Upper lobe of right lung (tissue), 1 donor: ENCODE results near the gene SLCO2B1. TPM values are rescaled to one million over a fixed set of nuclear protein-coding genes. Genes with fewer than 3 reads are reported as not detected.

ENCODE experiments used
- ATAC-seq: fragments of 200-7000 bp; cut with Tn5 transposase; one replicate; pipeline ENCODE4 v1.9.1; 2020; ENCODE audit warnings: mild to moderate bottlenecking, moderate library complexity
- DNase-seq: peaks from one replicate; pipeline ENCODE4 v3.0.0-alpha.2; 2020
- H3K27ac ChIP-seq: fragments of 200-600 bp; one replicate; pipeline ENCODE4 v1.8.0; 2022
- H3K27me3 ChIP-seq: fragments of 200-600 bp; one replicate; pipeline ENCODE4 v1.8.0; 2022; ENCODE audit warnings: mild to moderate bottlenecking
- H3K36me3 ChIP-seq: fragments of 200-600 bp; one replicate; pipeline ENCODE4 v1.8.0; 2022
- H3K4me1 ChIP-seq: fragments of 200-600 bp; one replicate; pipeline ENCODE4 v1.8.0; 2022
- H3K4me3 ChIP-seq: fragments of 200-600 bp; one replicate; pipeline ENCODE4 v1.8.0; 2022; ENCODE audit warnings: mild to moderate bottlenecking
- H3K9me3 ChIP-seq: fragments of 200-600 bp; one replicate; pipeline ENCODE4 v1.8.0; 2022
- CTCF ChIP-seq: fragments of 200-600 bp; IDR thresholded peaks from one replicate; pipeline ENCODE4 v1.8.0; 2022; ENCODE audit warnings: antibody characterized with exemption
- intact Hi-C: fragments of 100-400 bp; cut with DNase I; formaldehyde crosslinking; loops from one replicate; pipeline ENCODE4 v1.11.0; 2022
- total RNA-seq: library from RNA; stranded (reverse); fragmentation: NEBNext Ultra II Directional; extraction: Animal tissue kit (Norgen Biotek cat#: 25700); gene quantifications from one replicate; pipeline ENCODE4 v1.2.1, GENCODE V29; 2021
- donor health status: DM: no; HTN: yes; CAD: no; lungs with severe emphysema.

Gene SLCO2B1
- total RNA-seq, 1 donor from 2014 or later = 204 TPM

- no peak for ATAC-seq
- peaks cover 4% of the 10 kb centered on the region for H3K36me3 ChIP-seq
- DNase-seq = no peak
- H3K4me1 ChIP-seq = peaks cover 22% of the 10 kb centered on the region
- no peak for TF ChIP-seq CTCF
- intact Hi-C loops = no loop called here
- H3K9me3 ChIP-seq = no peaks in the 10 kb centered on the region
- H3K4me3 ChIP-seq = no peak overlapping the region
- H3K27ac ChIP-seq = no peak overlapping the region
- H3K27me3 ChIP-seq = no peaks in the 10 kb centered on the region
Observed at GRCh38 chr11:75186999-75187398, 36.1 kb downstream of the SLCO2B1 start.

- TF ChIP-seq CTCF = no peak
- Histone ChIP-seq H3K27ac (peak overlapping the region; percentile 7), H3K27me3 (no peaks in the 10 kb centered on the region), H3K9me3 (no peaks in the 10 kb centered on the region), H3K4me3 (no peak overlapping the region), H3K36me3 (peaks cover 4% of the 10 kb centered on the region), H3K4me1 (peaks cover 13% of the 10 kb centered on the region)
- ATAC-seq (peak; percentile 80), DNase-seq (peak; percentile 58)
- intact Hi-C loops = no loop called here
Observed at GRCh38 chr11:75188671-75189070, 37.8 kb downstream of the SLCO2B1 start.

- H3K27me3 ChIP-seq = no peaks in the 10 kb centered on the region
- peak; percentile 61 for ATAC-seq
- peaks cover under 1% of the 10 kb centered on the region for H3K36me3 ChIP-seq
- intact Hi-C loops = no loop called here
- peak overlapping the region; percentile 7 for H3K27ac ChIP-seq
- TF ChIP-seq CTCF = no peak
- no peak for DNase-seq
- no peaks in the 10 kb centered on the region for H3K9me3 ChIP-seq
- no peak overlapping the region for H3K4me3 ChIP-seq
- peaks cover 15% of the 10 kb centered on the region for H3K4me1 ChIP-seq
Observed at GRCh38 chr11:75189108-75189507, 38.2 kb downstream of the SLCO2B1 start.

- no peaks in the 10 kb centered on the region for H3K9me3 ChIP-seq
- H3K4me3 ChIP-seq = no peak overlapping the region
- no peaks in the 10 kb centered on the region for H3K36me3 ChIP-seq
- ATAC-seq = no peak
- peaks cover 23% of the 10 kb centered on the region for H3K4me1 ChIP-seq
- no peak overlapping the region for H3K27ac ChIP-seq
- H3K27me3 ChIP-seq = no peaks in the 10 kb centered on the region
- DNase-seq = peak; percentile 54
- intact Hi-C loops = no loop called here
- no peak for TF ChIP-seq CTCF
Observed at GRCh38 chr11:75189911-75190310, 39.0 kb downstream of the SLCO2B1 start.

GRCh38 chr11:75190652-75191329, 39.9 kb downstream of the SLCO2B1 start:
- Histone ChIP-seq H3K9me3 (no peaks in the 10 kb centered on the region), H3K4me1 (peaks cover 31% of the 10 kb centered on the region), H3K27ac (peak overlapping the region; percentile 4), H3K4me3 (no peak overlapping the region), H3K36me3 (no peaks in the 10 kb centered on the region), H3K27me3 (no peaks in the 10 kb centered on the region)
- intact Hi-C loops = no loop called here
- ATAC-seq = no peak
- no peak for TF ChIP-seq CTCF
- DNase-seq = peak; percentile 19

GRCh38 chr11:75191330-75191717, 40.4 kb downstream of the SLCO2B1 start:
- intact Hi-C loops = no loop called here
- H3K36me3 ChIP-seq = no peaks in the 10 kb centered on the region
- TF ChIP-seq CTCF = no peak
- no peaks in the 10 kb centered on the region for H3K9me3 ChIP-seq
- H3K27me3 ChIP-seq = no peaks in the 10 kb centered on the region
- ATAC-seq (no peak), DNase-seq (peak; percentile 58)
- peak overlapping the region; percentile 4 for H3K27ac ChIP-seq
- peaks cover 32% of the 10 kb centered on the region for H3K4me1 ChIP-seq
- no peak overlapping the region for H3K4me3 ChIP-seq
